HCT116 (cell line): ENCODE data around the gene ACR. TPM values are rescaled to one million over a fixed set of nuclear protein-coding genes. Genes with fewer than 3 reads are reported as not detected.

Source experiments
- ATAC-seq: fragments of 200-7000 bp; cut with Tn5 transposase; 2 replicates; pipeline ENCODE4 v1.9.1; 2020; ENCODE audit warnings: mild to moderate bottlenecking, moderate library complexity
- BruUV-seq: library from RNA; stranded (reverse); fragments of 400-500 nt; replicated peaks from 2 replicates; lab custom pipeline; 2021; lab: Mats Ljungman, UMichigan
- CTCF ChIA-PET: fragments of 300-600 bp; sonication (Branson Sonifier 250); formaldehyde crosslinking; loops from one replicate; lab custom pipeline; 2021; ENCODE audit warnings: antibody characterized with exemption; lab: Charles Lee
- POLR2A ChIA-PET: fragments of 300-600, 350-600 bp; sonication (Branson Sonifier 250); formaldehyde crosslinking; loops from one replicate; lab custom pipeline; 2021; ENCODE audit warnings: antibody characterized with exemption; lab: Charles Lee
- RAD21 ChIA-PET, 2 experiments: fragments of 300-600 bp; sonication (Branson Sonifier 250); formaldehyde crosslinking; loops; one replicate each; lab custom pipeline; 2023; ENCODE audit warnings: low total read pairs in 2 of 2; ENCODE audit not compliant: uncharacterized antibody in 2 of 2, unreplicated experiment in 2 of 2, low non-redundant PET in 1 of 2; lab: Charles Lee
- DNase-seq: peaks from one replicate; pipeline ENCODE4 v3.0.0-alpha.2; 2010; ENCODE audit warnings: low read depth, low spot score
- H2AFZ ChIP-seq: fragments of 200-600 bp; shearing (Covaris generic), sonication (generic); 2 replicates; pipeline ENCODE4 v1.6.1; 2017; ENCODE audit warnings: low read depth, mixed run types, mixed read lengths, antibody characterized with exemption, low read length; ENCODE audit not compliant: poor library complexity, severe bottlenecking
- H3K27ac ChIP-seq: 2 replicates; pipeline ENCODE4 v1.5.1; 2012; ENCODE audit warnings: low read depth, low read length
- H3K27me3 ChIP-seq: fragments of 200-600 bp; sonication (generic); 2 replicates; pipeline ENCODE4 v1.6.1; 2016; ENCODE audit warnings: mixed run types, low read length, mixed read lengths; ENCODE audit not compliant: insufficient read depth
- H3K36me3 ChIP-seq, 2 experiments: fragments of 200-500 bp in 1 of 2; fragments of 200-600 bp in 1 of 2; sonication (Bioruptor generic) in 1 of 2; sonication (generic) in 1 of 2; 2 replicates each; pipeline versions ENCODE4 v1.5.1 to v1.6.1; 2014 to 2016; ENCODE audit warnings: low read length in 2 of 2, inconsistent platforms in 1 of 2, mixed read lengths in 1 of 2, mixed run types in 1 of 2; ENCODE audit not compliant: insufficient read depth in 2 of 2, control insufficient read depth in 1 of 2
- H3K4me1 ChIP-seq, 2 experiments: fragments of 200-600 bp in 1 of 2; sonication (generic) in 1 of 2; 2 replicates each; pipeline versions ENCODE4 v1.5.1 to v1.6.1; 2012 to 2017; ENCODE audit warnings: low read length in 2 of 2, inconsistent platforms in 1 of 2, mild to moderate bottlenecking in 1 of 2, mixed read lengths in 1 of 2, mixed run types in 1 of 2, moderate library complexity in 1 of 2; ENCODE audit not compliant: insufficient read depth in 2 of 2, control insufficient read depth in 1 of 2
- H3K4me2 ChIP-seq: fragments of 200-600 bp; sonication (generic); 2 replicates; pipeline ENCODE4 v1.6.1; 2017; ENCODE audit warnings: mixed run types, low read length, mixed read lengths
- H3K4me3 ChIP-seq, 2 experiments: fragments of 200-600 bp in 1 of 2; sonication (generic) in 1 of 2; replicated peaks in 1 of 2; 2 replicates each; pipeline ENCODE4 v1.5.1; 2011 to 2016; ENCODE audit warnings: low read length in 2 of 2, control low read depth in 1 of 2, low read depth in 1 of 2, mild to moderate bottlenecking in 1 of 2, mixed read lengths in 1 of 2, mixed run types in 1 of 2
- H3K79me2 ChIP-seq: fragments of 200-600 bp; sonication (generic); 2 replicates; pipeline ENCODE4 v1.6.1; 2017; ENCODE audit warnings: mild to moderate bottlenecking, mixed run types, low read length, moderate library complexity, mixed read lengths; ENCODE audit not compliant: insufficient read depth
- H3K9ac ChIP-seq: fragments of 200-600 bp; sonication (generic); 2 replicates; pipeline ENCODE4 v1.6.1; 2016; ENCODE audit warnings: low read length, mixed read lengths
- H3K9me2 ChIP-seq: fragments of 200-600 bp; sonication (generic), shearing (Covaris generic); 2 replicates; pipeline ENCODE4 v1.6.1; 2017; ENCODE audit warnings: mixed run types, mild to moderate bottlenecking, moderate library complexity; ENCODE audit not compliant: insufficient read depth
- H3K9me3 ChIP-seq, 2 experiments: fragments of 200-500 bp in 1 of 2; fragments of 200-600 bp in 1 of 2; sonication (Bioruptor generic) in 1 of 2; sonication (generic) in 1 of 2; 2 replicates each; pipeline ENCODE4 v1.6.1; 2014 to 2017; ENCODE audit warnings: low read length in 2 of 2, mixed read lengths in 2 of 2, inconsistent platforms in 1 of 2, low read depth in 1 of 2, mild to moderate bottlenecking in 1 of 2, mixed run types in 1 of 2, moderate library complexity in 1 of 2; ENCODE audit not compliant: control insufficient read depth in 1 of 2, insufficient read depth in 1 of 2
- H4K20me1 ChIP-seq: fragments of 200-600 bp; sonication (generic), shearing (Covaris generic); 2 replicates; pipeline ENCODE4 v1.6.1; 2017; ENCODE audit warnings: mixed run types, mild to moderate bottlenecking, moderate library complexity; ENCODE audit not compliant: insufficient read depth
- CEBPB ChIP-seq: IDR thresholded peaks from 2 replicates; pipeline ENCODE4 v1.6.1; 2012; ENCODE audit warnings: low read depth
- EZH2phosphoT487 ChIP-seq: fragments of 200-600 bp; IDR thresholded peaks from 2 replicates; pipeline ENCODE4 v1.6.1; 2018; ENCODE audit warnings: antibody characterized with exemption, borderline replicate concordance
- FOSL1 ChIP-seq: IDR thresholded peaks from 2 replicates; pipeline ENCODE4 v1.6.1; 2012; ENCODE audit warnings: low read depth
- JUND ChIP-seq: IDR thresholded peaks from 2 replicates; pipeline ENCODE4 v1.6.1; 2012
- POLR2A ChIP-seq: IDR thresholded peaks from 2 replicates; pipeline ENCODE4 v1.7.0; 2011; ENCODE audit warnings: borderline replicate concordance; ENCODE audit not compliant: insufficient read depth, insufficient read length; ENCODE audit errors: extremely low read depth
- POLR2AphosphoS5 ChIP-seq: IDR thresholded peaks from 2 replicates; pipeline ENCODE4 v1.6.1; 2011; ENCODE audit warnings: mild to moderate bottlenecking, low read depth, low read length, moderate library complexity
- RAD21 ChIP-seq: IDR thresholded peaks from 2 replicates; pipeline ENCODE4 v1.6.1; 2012; ENCODE audit warnings: low read depth, mild to moderate bottlenecking
- SIN3A ChIP-seq: IDR thresholded peaks from 2 replicates; pipeline ENCODE4 v1.6.1; 2012; ENCODE audit warnings: low read depth
- YY1 ChIP-seq: IDR thresholded peaks from 2 replicates; pipeline ENCODE4 v1.6.1; 2011; ENCODE audit warnings: low read length, low read depth, moderate library complexity, mild to moderate bottlenecking; ENCODE audit not compliant: insufficient replicate concordance; ENCODE audit errors: extremely low read depth
- ZNF274 ChIP-seq: fragments of 200-500 bp; sonication (Bioruptor generic); IDR thresholded peaks from 2 replicates; pipeline ENCODE4 v1.6.1; 2014; ENCODE audit warnings: mild to moderate bottlenecking, low read depth, low read length, inconsistent platforms
- intact Hi-C: fragments of 100-400 bp; cut with micrococcal nuclease; formaldehyde crosslinking; loops from 2 replicates; pipeline ENCODE4 v1.10.0; 2022
- total RNA-seq: library from RNA; stranded (reverse); gene quantifications from one replicate; pipeline ENCODE4 v1.2.1, GENCODE V29; 2021; ENCODE audit not compliant: unreplicated experiment
- TF ChIP-seq, protein P1 (sequence below): IDR thresholded peaks from 2 replicates; pipeline ENCODE4 v1.6.1; 2012
- TF ChIP-seq, protein P2 (sequence below): IDR thresholded peaks from 2 replicates; pipeline ENCODE4 v1.6.1; 2011; ENCODE audit warnings: mild to moderate bottlenecking, low read length, moderate library complexity; ENCODE audit not compliant: insufficient replicate concordance; ENCODE audit errors: extremely low read depth
- TF ChIP-seq, protein P3 (sequence below), 3 experiments: fragments of 200-600 bp in 1 of 3; sonication (generic) in 1 of 3; IDR thresholded peaks in 2 of 3; conservative IDR thresholded peaks in 1 of 3; 2 replicates each; pipeline ENCODE4 v1.5.1; 2012 to 2017; ENCODE audit warnings: low read depth in 2 of 3, low read length in 2 of 3, antibody characterized with exemption in 1 of 3, borderline replicate concordance in 1 of 3, control low read depth in 1 of 3, mild to moderate bottlenecking in 1 of 3, mixed read lengths in 1 of 3, mixed run types in 1 of 3, moderate library complexity in 1 of 3; ENCODE audit not compliant: insufficient read depth in 1 of 3

Gene ACR
- total RNA-seq, 1 experiment from 2014 or later, result 1.5 TPM

DNA sequence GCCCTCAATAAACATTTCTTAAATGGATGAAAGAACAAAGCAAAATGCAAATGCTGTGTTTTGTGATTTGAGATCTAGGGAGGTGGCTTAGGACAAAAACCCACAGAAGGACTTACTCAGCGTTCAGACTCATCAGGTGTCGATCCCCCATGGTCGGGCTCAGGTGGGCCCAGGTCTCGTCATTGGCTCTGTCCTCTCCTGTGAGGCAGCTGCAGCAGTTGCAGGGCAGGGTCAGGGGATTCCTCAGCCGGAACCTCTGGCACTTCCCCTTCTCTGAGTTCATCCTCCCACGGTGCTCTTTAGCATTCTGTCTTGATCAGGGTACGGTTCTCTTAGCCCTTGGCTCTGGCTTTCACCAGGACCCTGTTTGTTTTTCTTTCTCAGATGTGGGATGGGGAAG, 14.0 kb upstream of the ACR start:
- BruUV-seq, result no TSS peak
- H3K9ac ChIP-seq, result no peak overlapping the region
- intact Hi-C loops, result no loop called here
- H3K27me3 ChIP-seq, result no peaks in the 10 kb centered on the region
- CTCF ChIA-PET, result no interaction called here
- RAD21 ChIA-PET, result no interaction called here
- H3K79me2 ChIP-seq, result no peaks in the 10 kb centered on the region
- TF ChIP-seq JUND (no peak), SIN3A (no peak), POLR2AphosphoS5 (no peak), YY1 (no peak), ZNF274 (no peak), RAD21 (no peak), POLR2A (no peak), FOSL1 (no peak), CEBPB (no peak), EZH2phosphoT487 (no peak)
- TF ChIP-seq, protein P1, sequence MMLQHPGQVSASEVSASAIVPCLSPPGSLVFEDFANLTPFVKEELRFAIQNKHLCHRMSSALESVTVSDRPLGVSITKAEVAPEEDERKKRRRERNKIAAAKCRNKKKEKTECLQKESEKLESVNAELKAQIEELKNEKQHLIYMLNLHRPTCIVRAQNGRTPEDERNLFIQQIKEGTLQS, result no peak
- TF ChIP-seq, protein P2, sequence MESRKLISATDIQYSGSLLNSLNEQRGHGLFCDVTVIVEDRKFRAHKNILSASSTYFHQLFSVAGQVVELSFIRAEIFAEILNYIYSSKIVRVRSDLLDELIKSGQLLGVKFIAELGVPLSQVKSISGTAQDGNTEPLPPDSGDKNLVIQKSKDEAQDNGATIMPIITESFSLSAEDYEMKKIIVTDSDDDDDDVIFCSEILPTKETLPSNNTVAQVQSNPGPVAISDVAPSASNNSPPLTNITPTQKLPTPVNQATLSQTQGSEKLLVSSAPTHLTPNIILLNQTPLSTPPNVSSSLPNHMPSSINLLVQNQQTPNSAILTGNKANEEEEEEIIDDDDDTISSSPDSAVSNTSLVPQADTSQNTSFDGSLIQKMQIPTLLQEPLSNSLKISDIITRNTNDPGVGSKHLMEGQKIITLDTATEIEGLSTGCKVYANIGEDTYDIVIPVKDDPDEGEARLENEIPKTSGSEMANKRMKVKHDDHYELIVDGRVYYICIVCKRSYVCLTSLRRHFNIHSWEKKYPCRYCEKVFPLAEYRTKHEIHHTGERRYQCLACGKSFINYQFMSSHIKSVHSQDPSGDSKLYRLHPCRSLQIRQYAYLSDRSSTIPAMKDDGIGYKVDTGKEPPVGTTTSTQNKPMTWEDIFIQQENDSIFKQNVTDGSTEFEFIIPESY, result no peak
- TF ChIP-seq, protein P3, sequence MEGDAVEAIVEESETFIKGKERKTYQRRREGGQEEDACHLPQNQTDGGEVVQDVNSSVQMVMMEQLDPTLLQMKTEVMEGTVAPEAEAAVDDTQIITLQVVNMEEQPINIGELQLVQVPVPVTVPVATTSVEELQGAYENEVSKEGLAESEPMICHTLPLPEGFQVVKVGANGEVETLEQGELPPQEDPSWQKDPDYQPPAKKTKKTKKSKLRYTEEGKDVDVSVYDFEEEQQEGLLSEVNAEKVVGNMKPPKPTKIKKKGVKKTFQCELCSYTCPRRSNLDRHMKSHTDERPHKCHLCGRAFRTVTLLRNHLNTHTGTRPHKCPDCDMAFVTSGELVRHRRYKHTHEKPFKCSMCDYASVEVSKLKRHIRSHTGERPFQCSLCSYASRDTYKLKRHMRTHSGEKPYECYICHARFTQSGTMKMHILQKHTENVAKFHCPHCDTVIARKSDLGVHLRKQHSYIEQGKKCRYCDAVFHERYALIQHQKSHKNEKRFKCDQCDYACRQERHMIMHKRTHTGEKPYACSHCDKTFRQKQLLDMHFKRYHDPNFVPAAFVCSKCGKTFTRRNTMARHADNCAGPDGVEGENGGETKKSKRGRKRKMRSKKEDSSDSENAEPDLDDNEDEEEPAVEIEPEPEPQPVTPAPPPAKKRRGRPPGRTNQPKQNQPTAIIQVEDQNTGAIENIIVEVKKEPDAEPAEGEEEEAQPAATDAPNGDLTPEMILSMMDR (IDR thresholded peaks at IDR 0.05 in 2 of 3, conservative IDR thresholded peaks at IDR 0.05 in 1 of 3; ENCODE audit: borderline replicate concordance in 1 of 3, insufficient read depth in 1 of 3, low read depth in 2 of 3, low read length in 2 of 3), result no peak
- DNase-seq (no peak), ATAC-seq (no peak)
- no peak overlapping the region for H3K4me2 ChIP-seq
- peaks cover 0 to 7% of the 10 kb centered on the region in 2 experiments; a peak in 3 of 4 replicates for H3K36me3 ChIP-seq
- no peaks in the 10 kb centered on the region for H4K20me1 ChIP-seq
- no peaks in the 10 kb centered on the region for H3K9me2 ChIP-seq
- H3K27ac ChIP-seq, result no peak overlapping the region
- H3K4me3 ChIP-seq, result no peak overlapping the region
- no peak overlapping the region for H2AFZ ChIP-seq
- H3K4me1 ChIP-seq, result no peaks in the 10 kb centered on the region
- POLR2A ChIA-PET, result no interaction called here
- no peaks in the 10 kb centered on the region for H3K9me3 ChIP-seq
